GM18505 (cell line): Measurements from ENCODE around the gene PRKCQ.
"Not testable (repeated sequence)": the region's sequence is repeated elsewhere in the genome, so short reads cannot be mapped to it uniquely, and the experiment has no call there.

Source experiments
- ATAC-seq: cut with Tn5 transposase; IDR thresholded peaks from one replicate; pipeline ENCODE4 v1.9.1; 2021; ENCODE audit not compliant: unreplicated experiment
- POLR2A ChIP-seq: IDR thresholded peaks from 4 replicates; pipeline ENCODE4 v1.6.1; 2011; ENCODE audit warnings: borderline replicate concordance; ENCODE audit not compliant: insufficient read depth, insufficient read length; ENCODE audit errors: extremely low read depth

Gene PRKCQ

DNA sequence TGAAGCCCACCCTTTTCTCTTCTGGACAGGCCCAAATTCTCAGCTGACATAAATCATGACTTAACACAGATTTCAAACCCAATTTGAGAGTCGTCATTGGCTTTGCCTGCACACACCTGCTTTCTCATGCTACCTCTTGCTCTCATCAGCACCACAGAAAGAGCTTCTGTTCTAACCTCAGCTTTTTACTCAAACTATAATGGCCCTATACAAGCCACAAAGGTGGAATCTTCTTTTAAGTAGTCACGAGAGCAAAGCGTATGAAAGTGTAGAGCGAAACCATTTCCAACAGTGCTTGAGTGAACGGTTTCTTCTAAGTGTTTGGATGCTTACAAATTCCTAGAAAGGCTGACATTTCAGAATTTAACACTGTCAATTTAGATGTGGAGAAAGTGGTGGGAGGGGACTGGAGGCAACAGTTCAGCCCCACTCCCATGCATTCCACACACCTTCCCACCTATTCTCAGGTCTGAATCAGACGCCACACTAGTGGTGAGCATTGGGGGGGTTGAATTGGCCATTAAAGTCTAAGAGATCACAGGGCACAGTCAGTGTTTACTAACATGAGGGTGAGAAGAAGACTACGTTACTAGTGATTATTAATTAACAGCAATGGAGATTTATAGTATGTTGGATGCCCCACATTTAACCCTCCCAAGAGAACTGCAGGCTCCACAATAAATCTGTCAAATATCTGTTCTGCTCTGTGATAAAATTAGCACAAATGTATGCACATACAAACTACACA, 114.0 kb downstream of the PRKCQ start:
- TF ChIP-seq POLR2A: no peak
- ATAC-seq: no peak

DNA sequence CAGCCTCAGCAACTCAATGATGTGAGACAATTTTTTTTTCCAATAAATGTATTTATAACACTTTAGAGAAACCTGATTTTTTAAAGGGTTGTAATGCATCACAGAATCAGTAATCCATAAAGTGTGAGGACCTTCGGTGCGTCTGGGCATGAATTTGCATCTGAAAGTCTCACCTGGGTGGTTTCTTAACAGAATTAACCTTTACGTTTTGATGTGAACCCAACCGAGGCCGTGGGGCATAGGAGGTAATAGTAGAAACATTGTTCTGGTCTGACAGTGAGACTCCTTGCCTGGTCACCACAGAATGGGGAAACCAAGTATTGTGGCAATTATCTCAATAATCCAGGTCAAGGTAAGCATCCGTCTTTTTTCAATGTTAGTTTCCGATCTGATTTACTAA, 114.6 kb downstream of the PRKCQ start:
- TF ChIP-seq POLR2A: no peak
- no peak for ATAC-seq

- TF ChIP-seq POLR2A: no peak
- ATAC-seq: no peak
These were observed 115.1 kb downstream of the PRKCQ start for GRCh38 chr10:6464862-6465430.

DNA sequence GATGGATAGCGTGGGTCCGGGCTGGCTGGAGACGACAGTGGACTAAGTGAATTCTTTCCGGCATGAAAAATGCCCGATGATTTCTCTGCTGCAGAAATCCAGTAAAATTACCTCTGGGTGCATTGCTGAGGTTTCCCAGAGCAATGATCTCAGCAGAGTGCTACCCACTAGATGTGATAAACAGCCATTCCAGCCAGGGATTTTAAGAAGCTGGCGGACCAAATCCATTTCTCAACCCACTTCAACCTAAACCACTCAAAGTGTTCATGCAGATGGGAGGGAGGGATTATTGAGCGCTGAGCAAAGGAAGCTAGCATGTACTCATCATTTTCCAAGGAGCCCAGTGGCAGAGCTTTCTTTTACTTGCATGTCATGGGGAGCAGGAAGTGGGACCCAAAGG, 116.7 kb downstream of the PRKCQ start:
- no peak for TF ChIP-seq POLR2A
- ATAC-seq: no peak

DNA sequence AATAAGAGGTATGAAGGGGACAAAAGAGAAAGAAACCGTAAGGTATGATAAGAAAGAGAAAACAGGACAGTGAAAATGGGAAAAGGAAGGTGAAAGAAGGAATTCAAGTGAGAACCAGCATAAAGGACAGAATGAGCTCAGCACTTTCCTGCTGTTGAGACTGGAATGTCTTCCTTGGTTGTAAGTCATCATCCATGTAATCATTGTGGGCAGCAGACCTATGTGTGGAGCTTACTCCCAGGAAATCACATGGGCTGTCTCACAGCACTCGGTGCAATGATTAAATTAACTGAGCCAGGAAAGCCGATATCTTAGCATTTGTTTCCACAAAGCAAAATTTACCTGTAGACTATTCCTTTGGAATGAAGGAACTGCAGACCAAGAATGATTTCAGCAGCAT, 118.1 kb downstream of the PRKCQ start:
- ATAC-seq: no peak
- no peak for TF ChIP-seq POLR2A

DNA sequence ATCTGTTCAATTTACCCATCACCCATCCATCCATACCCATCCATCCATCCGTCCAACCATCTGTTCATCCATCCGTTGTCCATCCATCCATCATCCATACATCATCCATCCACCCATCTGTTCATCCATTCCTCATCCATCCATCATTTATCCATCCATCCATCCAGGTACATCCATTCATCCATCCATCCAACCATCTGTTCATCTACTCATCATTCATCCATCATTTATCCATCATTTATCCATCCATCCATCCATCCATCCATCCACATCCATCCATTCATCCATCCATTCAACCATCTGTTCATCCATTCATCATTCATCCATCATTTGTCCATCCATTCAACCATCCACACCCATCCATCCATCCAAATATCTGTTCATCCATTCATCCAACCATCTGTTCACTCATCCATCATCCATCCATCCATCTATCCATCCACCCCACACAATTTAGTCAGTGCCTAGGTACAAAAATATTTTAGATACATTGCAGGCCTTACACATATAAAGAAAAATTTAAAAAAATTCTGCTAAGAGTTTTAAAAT, 119.1 kb downstream of the PRKCQ start:
- no peak for ATAC-seq
- TF ChIP-seq POLR2A: no peak

- ATAC-seq: no peak
- no peak for TF ChIP-seq POLR2A
These were observed 121.3 kb downstream of the PRKCQ start for GRCh38 chr10:6458814-6459213.

DNA sequence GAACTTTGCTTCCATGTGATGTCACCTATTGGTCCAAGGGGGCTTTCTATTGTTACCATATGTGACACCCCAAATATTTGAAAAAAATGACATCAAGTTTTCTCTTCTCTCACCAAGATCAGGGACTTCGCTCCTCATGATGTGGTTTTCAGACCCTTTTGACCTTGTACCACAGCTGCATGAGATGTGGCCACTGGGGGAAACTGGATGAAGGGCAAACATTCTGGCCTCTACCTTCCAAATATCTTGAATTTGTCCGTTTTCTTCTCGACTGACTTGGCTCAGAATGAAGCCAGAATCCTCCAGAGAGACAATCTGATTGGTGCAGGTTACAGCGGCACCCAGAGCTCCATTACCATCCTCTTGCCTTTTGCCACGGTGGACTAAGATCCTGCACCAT, 122.7 kb downstream of the PRKCQ start:
- ATAC-seq: no peak
- no peak for TF ChIP-seq POLR2A

- no peak for ATAC-seq
- no peak for TF ChIP-seq POLR2A
These were observed 124.0 kb downstream of the PRKCQ start for GRCh38 chr10:6456067-6456466.

DNA sequence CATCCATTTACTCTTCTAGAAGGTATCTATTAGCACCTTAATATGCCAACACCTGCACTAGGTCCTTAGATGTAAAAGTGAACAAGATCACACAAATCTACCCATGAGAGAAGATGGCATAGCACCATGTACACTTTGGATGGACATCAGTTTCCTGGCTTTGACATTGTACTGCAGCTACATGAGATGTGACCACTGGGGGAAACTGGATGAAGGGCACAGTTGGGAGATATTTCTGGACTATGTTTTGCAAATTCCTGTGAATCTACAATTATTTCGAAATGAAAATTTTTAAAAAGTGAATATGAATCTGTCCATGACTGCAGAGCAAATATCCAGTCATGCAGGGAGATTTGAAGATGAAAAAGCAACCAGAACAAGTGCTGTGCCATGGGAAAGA, 124.5 kb downstream of the PRKCQ start:
- ATAC-seq: no peak
- TF ChIP-seq POLR2A: no peak

DNA sequence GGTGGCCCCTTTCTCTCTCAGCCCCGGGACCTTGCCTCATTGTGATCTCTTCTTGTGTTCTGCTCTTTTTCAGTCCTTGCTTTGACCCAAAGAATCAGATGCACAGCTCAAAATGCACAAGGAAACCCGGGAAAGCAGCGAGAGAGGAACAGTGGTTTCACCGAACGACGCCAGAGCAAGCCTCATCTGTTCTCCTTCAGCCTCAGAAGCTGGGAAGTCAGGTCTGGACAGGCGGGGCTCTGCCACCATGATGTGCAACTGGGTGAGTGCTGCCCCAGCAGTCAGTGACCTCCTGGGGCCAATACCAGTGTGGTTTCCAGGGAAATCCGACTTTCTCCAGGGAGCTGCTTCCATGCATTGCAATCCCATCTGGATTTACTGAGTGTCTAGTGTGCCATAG, 133.4 kb downstream of the PRKCQ start:
- no peak for ATAC-seq
- no peak for TF ChIP-seq POLR2A

GRCh38 chr10:6445671-6446316, 134.3 kb downstream of the PRKCQ start:
- no peak for ATAC-seq

GRCh38 chr10:6439875-6440274, 140.2 kb downstream of the PRKCQ start:
- not testable (repeated sequence) for ATAC-seq

More at GRCh38 chr10:6445671-6446316, 134.3 kb downstream of the PRKCQ start:
- no peak for TF ChIP-seq POLR2A

DNA sequence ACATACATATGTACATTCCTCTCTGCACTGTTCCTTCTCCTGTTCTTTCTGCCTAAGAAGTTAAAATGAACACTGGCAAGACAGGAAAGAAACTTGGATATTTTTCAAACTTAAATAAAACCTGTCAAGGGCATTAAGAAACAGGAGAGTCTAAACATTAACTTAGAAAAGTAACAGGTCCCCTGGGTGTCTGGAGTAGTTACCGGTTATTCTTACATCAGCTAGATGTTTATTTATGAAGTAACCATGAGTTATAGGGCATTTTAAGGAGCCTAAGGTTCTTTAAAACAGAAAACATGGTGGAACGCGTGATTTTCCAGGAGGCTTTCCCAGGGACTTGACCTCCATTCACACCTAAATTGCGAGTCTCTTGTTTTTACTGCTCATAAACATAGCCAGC, 148.2 kb downstream of the PRKCQ start:
- no peak for TF ChIP-seq POLR2A
- ATAC-seq: no peak
